Caco-2 (cell line): ENCODE measurements around the gene B3GNT4. TPM values are rescaled to one million over a fixed set of nuclear protein-coding genes. Genes with fewer than 3 reads are reported as not detected.

Source experiments
- BruUV-seq: library from RNA; stranded (reverse); fragments of 400-500 nt; replicated peaks from 2 replicates; lab custom pipeline; 2021; lab: Mats Ljungman, UMichigan
- CTCF ChIA-PET: fragments of 300-600 bp; sonication (Branson Sonifier 250); formaldehyde crosslinking; loops from one replicate; lab custom pipeline; 2022; ENCODE audit warnings: antibody characterized with exemption; lab: Charles Lee
- POLR2A ChIA-PET: fragments of 300-600 bp; sonication (Branson Sonifier 250); formaldehyde crosslinking; loops from one replicate; lab custom pipeline; 2022; ENCODE audit warnings: antibody characterized with exemption; lab: Charles Lee
- DNase-seq, 2 experiments: peaks; one replicate each; pipeline versions ENCODE4 v3.0.0 to v3.0.0-alpha.2; 2020 to 2022
- H3K27me3 ChIP-seq: replicated peaks from 2 replicates; pipeline ENCODE4 v1.6.0; 2011; ENCODE audit warnings: low read length; ENCODE audit not compliant: control insufficient read depth, insufficient read depth
- H3K36me3 ChIP-seq: 2 replicates; pipeline ENCODE4 v1.5.1; 2011; ENCODE audit warnings: low read length; ENCODE audit not compliant: control insufficient read depth, insufficient read depth
- H3K4me1 ChIP-seq: fragments of 250-450 bp; sonication (Bioruptor Pico); 2 replicates; pipeline ENCODE4 v1.5.1; 2020; ENCODE audit warnings: mild to moderate bottlenecking
- H3K4me3 ChIP-seq: 2 replicates; pipeline ENCODE4 v1.5.1; 2011; ENCODE audit warnings: low read depth, mild to moderate bottlenecking, control low read depth, low read length
- H3K9me3 ChIP-seq: fragments of 250-450 bp; sonication (Bioruptor Pico); 2 replicates; pipeline ENCODE4 v1.5.1; 2020; ENCODE audit warnings: mild to moderate bottlenecking, moderate library complexity
- H3K27ac Mint-ChIP-seq: one replicate; pipeline ENCODE4 v1.8.0; 2022; ENCODE audit warnings: mixed read lengths; ENCODE audit not compliant: unreplicated experiment
- H3K27me3 Mint-ChIP-seq: one replicate; pipeline ENCODE4 v1.8.0; 2022; ENCODE audit warnings: mixed read lengths; ENCODE audit not compliant: insufficient read depth, unreplicated experiment
- H3K36me3 Mint-ChIP-seq: one replicate; pipeline ENCODE4 v1.8.0; 2022; ENCODE audit warnings: mild to moderate bottlenecking, mixed read lengths; ENCODE audit not compliant: insufficient read depth, unreplicated experiment
- H3K4me1 Mint-ChIP-seq: one replicate; pipeline ENCODE4 v1.8.0; 2022; ENCODE audit warnings: low read depth, mixed read lengths; ENCODE audit not compliant: unreplicated experiment
- H3K4me3 Mint-ChIP-seq: one replicate; pipeline ENCODE4 v1.8.0; 2022; ENCODE audit warnings: mild to moderate bottlenecking, moderate library complexity, mixed read lengths; ENCODE audit not compliant: unreplicated experiment
- H3K9me3 Mint-ChIP-seq: one replicate; pipeline ENCODE4 v1.8.0; 2022; ENCODE audit warnings: mixed read lengths; ENCODE audit not compliant: unreplicated experiment
- CTCF ChIP-seq, 2 experiments: fragments of 200-600 bp in 1 of 2; IDR thresholded peaks; 1 replicate in 1 of 2; 2 replicates in 1 of 2; pipeline versions ENCODE4 v1.5.1 to v1.8.0; 2011 to 2022; ENCODE audit warnings: antibody characterized with exemption in 1 of 2, control low read depth in 1 of 2, inconsistent platforms in 1 of 2, low read depth in 1 of 2, low read length in 1 of 2, mild to moderate bottlenecking in 1 of 2, moderate library complexity in 1 of 2; ENCODE audit not compliant: insufficient read depth in 1 of 2, severe bottlenecking in 1 of 2, unreplicated experiment in 1 of 2
- intact Hi-C: fragments of 100-400 bp; cut with micrococcal nuclease; formaldehyde crosslinking; loops from one replicate; pipeline ENCODE4 v1.10.0; 2022; ENCODE audit not compliant: unreplicated experiment
- total RNA-seq: library from RNA; stranded (reverse); gene quantifications from 2 replicates; pipeline ENCODE4 v1.2.3, GENCODE V29; 2022

B3GNT4 gene
- total RNA-seq, 1 experiment from 2014 or later: 2.2 TPM

DNA sequence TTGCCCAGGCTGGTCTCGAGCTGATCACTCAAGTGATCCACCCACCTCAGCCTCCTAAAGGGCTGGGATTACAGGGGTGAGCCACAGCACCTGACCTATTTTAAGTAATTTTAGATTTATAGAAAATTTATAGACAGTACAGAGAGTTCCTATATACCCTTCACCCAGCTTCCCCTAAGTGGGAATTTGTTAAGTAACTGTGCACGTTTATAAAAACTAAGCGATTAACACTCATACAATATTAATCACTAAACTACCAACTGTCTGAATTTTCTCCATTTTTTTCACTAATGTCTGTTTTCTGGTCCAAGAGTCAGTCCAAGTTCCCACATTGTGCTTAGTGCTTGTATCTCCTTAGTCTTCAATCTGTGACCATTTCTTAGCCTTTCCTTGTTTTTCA, 35.0 kb upstream of the B3GNT4 start:
- Histone ChIP-seq H3K4me1 (no peaks in the 10 kb centered on the region; the same call in 1 of the 2 replicates), H3K9me3 (no peaks in the 10 kb centered on the region), H3K4me3 (no peak overlapping the region), H3K27me3 (no peaks in the 10 kb centered on the region), H3K36me3 (no peaks in the 10 kb centered on the region)
- no peak for DNase-seq
- no peaks in the 10 kb centered on the region for H3K36me3 Mint-ChIP-seq
- CTCF ChIA-PET: no interaction called here
- intact Hi-C loops: no loop called here
- no peaks in the 10 kb centered on the region for H3K9me3 Mint-ChIP-seq
- no TSS peak for BruUV-seq
- H3K4me3 Mint-ChIP-seq: no peak overlapping the region
- H3K27ac Mint-ChIP-seq: no peak overlapping the region
- no peaks in the 10 kb centered on the region for H3K27me3 Mint-ChIP-seq
- H3K4me1 Mint-ChIP-seq: no peaks in the 10 kb centered on the region
- no peak for TF ChIP-seq CTCF (IDR thresholded peaks at IDR 0.05; ENCODE audit: insufficient read depth in 1 of 2, low read depth in 1 of 2, low read length in 1 of 2, severe bottlenecking in 1 of 2, unreplicated experiment in 1 of 2)
- POLR2A ChIA-PET: no interaction called here

GRCh38 chr12:122171399-122171798, 32.1 kb upstream of the B3GNT4 start:
- Histone ChIP-seq H3K36me3 (no peaks in the 10 kb centered on the region), H3K4me1 (no peaks in the 10 kb centered on the region; the same call in 1 of the 2 replicates), H3K27me3 (no peaks in the 10 kb centered on the region), H3K9me3 (no peaks in the 10 kb centered on the region), H3K4me3 (no peak overlapping the region)
- BruUV-seq: no TSS peak
- TF ChIP-seq CTCF (IDR thresholded peaks at IDR 0.05; ENCODE audit: insufficient read depth in 1 of 2, low read depth in 1 of 2, low read length in 1 of 2, severe bottlenecking in 1 of 2, unreplicated experiment in 1 of 2): no peak
- ChIA-PET CTCF (no interaction called here), POLR2A (no interaction called here)
- H3K4me1 Mint-ChIP-seq: no peaks in the 10 kb centered on the region
- DNase-seq: no peak
- H3K4me3 Mint-ChIP-seq: no peak overlapping the region
- H3K36me3 Mint-ChIP-seq: no peaks in the 10 kb centered on the region
- H3K27ac Mint-ChIP-seq: no peak overlapping the region
- no peaks in the 10 kb centered on the region for H3K9me3 Mint-ChIP-seq
- intact Hi-C loops: no loop called here
- H3K27me3 Mint-ChIP-seq: no peaks in the 10 kb centered on the region

DNA sequence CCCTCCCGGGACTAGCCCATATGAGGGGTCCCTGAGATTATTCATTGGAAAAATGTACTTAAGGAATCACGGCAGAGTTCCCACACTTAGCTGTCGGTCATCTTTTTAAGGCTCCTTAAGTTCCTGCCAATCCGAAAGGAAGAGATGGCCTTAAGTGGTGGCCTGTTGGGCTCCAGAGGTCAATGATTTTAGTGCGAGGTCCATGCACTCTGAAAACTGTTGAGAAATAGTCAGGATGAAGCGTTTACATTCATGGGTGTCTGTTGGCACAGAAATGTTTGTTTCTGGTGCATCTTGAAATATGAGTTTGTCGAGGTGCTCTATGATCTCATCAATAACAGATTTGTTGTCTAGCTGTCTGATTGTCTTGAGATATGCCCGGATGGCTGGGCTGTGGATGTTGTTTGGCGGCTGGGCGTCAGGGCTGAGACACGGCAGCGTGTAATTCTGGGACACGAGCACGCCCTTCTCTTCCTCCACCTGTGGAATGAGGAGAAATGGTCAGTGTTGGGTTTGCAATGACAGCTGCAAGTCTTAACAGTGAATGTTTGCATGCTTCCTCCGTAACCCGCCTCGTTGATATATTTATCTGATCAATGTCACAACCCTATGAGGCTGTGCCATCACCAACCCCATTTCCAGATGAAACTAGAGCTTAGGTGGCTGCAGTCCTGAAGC, 31.1 kb upstream of the B3GNT4 start:
- peaks cover 7% of the 10 kb centered on the region for H3K4me1 Mint-ChIP-seq
- no peaks in the 10 kb centered on the region for H3K9me3 Mint-ChIP-seq
- Histone ChIP-seq H3K27me3 (no peaks in the 10 kb centered on the region), H3K4me1 (peaks cover 6% of the 10 kb centered on the region; the same call in 1 of the 2 replicates), H3K9me3 (no peaks in the 10 kb centered on the region), H3K36me3 (no peaks in the 10 kb centered on the region), H3K4me3 (no peak overlapping the region)
- ChIA-PET POLR2A (no interaction called here), CTCF (interaction anchor here (1.3 kb wide), 1 partner anchor 42 kb away, joined by 3 read pairs; no protein-coding TSS in a partner anchor)
- no peaks in the 10 kb centered on the region for H3K36me3 Mint-ChIP-seq
- no peak for DNase-seq
- no peak overlapping the region for H3K27ac Mint-ChIP-seq
- H3K27me3 Mint-ChIP-seq: no peaks in the 10 kb centered on the region
- intact Hi-C loops: no loop called here
- no peak overlapping the region for H3K4me3 Mint-ChIP-seq
- no peak for TF ChIP-seq CTCF (IDR thresholded peaks at IDR 0.05; ENCODE audit: insufficient read depth in 1 of 2, low read depth in 1 of 2, low read length in 1 of 2, severe bottlenecking in 1 of 2, unreplicated experiment in 1 of 2)
- no TSS peak for BruUV-seq
